SK-N-SH (cell line): ENCODE data around the gene SMAD5. TPM values are rescaled to one million over a fixed set of nuclear protein-coding genes. Genes with fewer than 3 reads are reported as not detected.

ENCODE experiments used
- CTCF ChIA-PET: fragments of 300-600, 350-600 bp; formaldehyde crosslinking; extraction: SDS; loops from one replicate; lab custom pipeline; 2021; lab: Yijun Ruan, JAX
- POLR2A ChIA-PET: fragments of 350-600 bp; sonication (Branson Sonifier 250); formaldehyde crosslinking; extraction: SDS; loops from one replicate; lab custom pipeline; 2020; ENCODE audit warnings: antibody characterized with exemption, inconsistent platforms; lab: Yijun Ruan, JAX
- DNase-seq: peaks from one replicate; pipeline ENCODE4 v3.0.0; 2012
- H2AFZ ChIP-seq: fragments of 200-600 bp; sonication (generic); 2 replicates; pipeline ENCODE4 v1.8.1; 2016; ENCODE audit warnings: antibody characterized with exemption, mild to moderate bottlenecking, low read depth
- H3F3A ChIP-seq: fragments of 200-600 bp; sonication (generic); replicated peaks from 2 replicates; pipeline ENCODE3; 2016; ENCODE audit warnings: antibody characterized with exemption, mild to moderate bottlenecking; ENCODE audit not compliant: insufficient read depth
- H3K27ac ChIP-seq, 2 experiments: fragments of 200-500 bp in 1 of 2; fragments of 200-600 bp in 1 of 2; sonication (Bioruptor generic) in 1 of 2; sonication (generic), shearing (Covaris generic) in 1 of 2; 2 replicates each; pipeline versions ENCODE4 v1.5.1 to v1.6.1; 2014 to 2016; ENCODE audit warnings: low read depth in 2 of 2, inconsistent platforms in 1 of 2, low read length in 1 of 2, mild to moderate bottlenecking in 1 of 2, mixed read lengths in 1 of 2
- H3K27me3 ChIP-seq: fragments of 200-600 bp; sonication (generic), shearing (Covaris generic); 2 replicates; pipeline ENCODE4 v1.6.1; 2016; ENCODE audit warnings: mixed run types; ENCODE audit not compliant: insufficient read depth
- H3K36me3 ChIP-seq, 2 experiments: fragments of 200-500 bp in 1 of 2; fragments of 200-600 bp in 1 of 2; sonication (Bioruptor generic) in 1 of 2; sonication (generic) in 1 of 2; replicated peaks in 1 of 2; 2 replicates each; pipeline versions ENCODE3 to v1.5.1; 2014 to 2016; ENCODE audit warnings: low read length in 1 of 2, mild to moderate bottlenecking in 1 of 2; ENCODE audit not compliant: insufficient read depth in 2 of 2, control insufficient read depth in 1 of 2
- H3K4me1 ChIP-seq, 2 experiments: fragments of 200-500 bp in 1 of 2; fragments of 200-600 bp in 1 of 2; sonication (Bioruptor generic) in 1 of 2; sonication (generic), shearing (Covaris generic) in 1 of 2; 2 replicates each; pipeline versions ENCODE4 v1.5.1 to v1.6.1; 2014 to 2016; ENCODE audit warnings: low read depth in 1 of 2, low read length in 1 of 2, mixed run types in 1 of 2; ENCODE audit not compliant: insufficient read depth in 2 of 2, control insufficient read depth in 1 of 2
- H3K4me2 ChIP-seq: fragments of 200-600 bp; sonication (generic), shearing (Covaris generic); 2 replicates; pipeline ENCODE4 v1.6.1; 2017; ENCODE audit warnings: mixed run types
- H3K4me3 ChIP-seq, 2 experiments: fragments of 200-500 bp in 1 of 2; fragments of 200-600 bp in 1 of 2; sonication (Bioruptor generic) in 1 of 2; sonication (generic), shearing (Covaris generic) in 1 of 2; 2 replicates each; pipeline versions ENCODE4 v1.5.1 to v1.8.1; 2014 to 2016; ENCODE audit warnings: low read depth in 2 of 2, inconsistent platforms in 1 of 2, low read length in 1 of 2, mild to moderate bottlenecking in 1 of 2, mixed read lengths in 1 of 2, moderate library complexity in 1 of 2
- H3K79me2 ChIP-seq: fragments of 200-600 bp; sonication (generic); 2 replicates; pipeline ENCODE4 v1.8.1; 2017; ENCODE audit warnings: mild to moderate bottlenecking; ENCODE audit not compliant: insufficient read depth
- H3K9ac ChIP-seq: fragments of 200-600 bp; sonication (generic); 2 replicates; pipeline ENCODE4 v1.6.1; 2017; ENCODE audit warnings: mixed run types
- H3K9me2 ChIP-seq: fragments of 200-600 bp; sonication (generic); 2 replicates; pipeline ENCODE4 v1.6.1; 2017; ENCODE audit warnings: mixed run types
- H3K9me3 ChIP-seq: fragments of 200-600 bp; sonication (generic); 2 replicates; pipeline ENCODE4 v1.6.1; 2017; ENCODE audit warnings: mixed run types, mild to moderate bottlenecking, moderate library complexity
- H4K20me1 ChIP-seq: fragments of 200-600 bp; sonication (generic); 2 replicates; pipeline ENCODE4 v1.6.1; 2017; ENCODE audit warnings: mild to moderate bottlenecking, mixed run types; ENCODE audit not compliant: insufficient read depth
- FOXJ3 ChIP-seq: sonication (generic); formaldehyde crosslinking; IDR thresholded peaks from 2 replicates; pipeline ENCODE4 v1.5.1; 2020; ENCODE audit warnings: mild to moderate bottlenecking, missing genetic modification reagents
- GATA2 ChIP-seq: sonication (generic); formaldehyde crosslinking; IDR thresholded peaks from 2 replicates; pipeline ENCODE4 v1.5.0; 2020; ENCODE audit warnings: mild to moderate bottlenecking, missing genetic modification reagents
- JUND ChIP-seq: IDR thresholded peaks from 2 replicates; pipeline ENCODE4 v1.4.0; 2012
- MEF2A ChIP-seq: IDR thresholded peaks from 2 replicates; pipeline ENCODE4 v1.4.0; 2012; ENCODE audit warnings: low read depth, borderline replicate concordance
- NFIC ChIP-seq: IDR thresholded peaks from 2 replicates; pipeline ENCODE4 v1.4.0; 2012; ENCODE audit warnings: borderline replicate concordance
- NRF1 ChIP-seq: IDR thresholded peaks from 2 replicates; pipeline ENCODE4 v1.6.1; 2012; ENCODE audit warnings: low read depth, mild to moderate bottlenecking, low read length
- POLR2AphosphoS5 ChIP-seq: IDR thresholded peaks from 2 replicates; pipeline ENCODE4 v1.6.1; 2012; ENCODE audit warnings: low read depth, low read length
- RCOR1 ChIP-seq: fragments of 150-350 bp; IDR thresholded peaks from 2 replicates; pipeline ENCODE4 v1.6.1; 2017; ENCODE audit warnings: antibody characterized with exemption, low read length
- RFX5 ChIP-seq: IDR thresholded peaks from 2 replicates; pipeline ENCODE4 v1.6.1; 2012; ENCODE audit warnings: mild to moderate bottlenecking, improper control_type of control experiment, low read length
- RXRA ChIP-seq: IDR thresholded peaks from 2 replicates; pipeline ENCODE4 v1.4.0; 2012; ENCODE audit warnings: low read depth, mild to moderate bottlenecking, borderline replicate concordance
- TAF1 ChIP-seq: IDR thresholded peaks from 2 replicates; pipeline ENCODE4 v1.6.1; 2012; ENCODE audit warnings: low read depth, mild to moderate bottlenecking, low read length, moderate library complexity, borderline replicate concordance
- TEAD4 ChIP-seq: IDR thresholded peaks from 2 replicates; pipeline ENCODE4 v1.4.0; 2012; ENCODE audit warnings: mild to moderate bottlenecking, borderline replicate concordance; ENCODE audit not compliant: insufficient read depth
- WGBS: methylation state at CpG from one replicate; pipeline ENCODE4 v1.1.6; 2017; ENCODE audit warnings: low lambda C conversion rate; 5-methylcytosine and 5-hydroxymethylcytosine counted together
- polyA plus RNA-seq, 3 experiments: library from polyadenylated mRNA; depleted of rRNA; stranded (reverse); fragments of >200 nt; gene quantifications; 2 replicates each; pipeline ENCODE4 v1.2.3, GENCODE V29; 2012
- TF ChIP-seq, protein P1 (sequence below): IDR thresholded peaks from 2 replicates; pipeline ENCODE4 v1.6.1; 2012; ENCODE audit warnings: mild to moderate bottlenecking, low read depth, low read length, moderate library complexity
- TF ChIP-seq, protein P2 (sequence below): fragments of 150-350 bp; IDR thresholded peaks from 2 replicates; pipeline ENCODE4 v1.6.1; 2016; ENCODE audit warnings: mild to moderate bottlenecking, low read depth, low read length
- TF ChIP-seq, protein P3 (sequence below): IDR thresholded peaks from 2 replicates; pipeline ENCODE4; 2012
- TF ChIP-seq, protein P4 (sequence below): IDR thresholded peaks from 2 replicates; pipeline ENCODE4 v1.4.0; 2012; ENCODE audit warnings: low read depth, borderline replicate concordance

The SMAD5 gene
- polyA plus RNA-seq, 1 of the 3 experiments (the other 2 are of a cell fraction) = 26.9 TPM

DNA sequence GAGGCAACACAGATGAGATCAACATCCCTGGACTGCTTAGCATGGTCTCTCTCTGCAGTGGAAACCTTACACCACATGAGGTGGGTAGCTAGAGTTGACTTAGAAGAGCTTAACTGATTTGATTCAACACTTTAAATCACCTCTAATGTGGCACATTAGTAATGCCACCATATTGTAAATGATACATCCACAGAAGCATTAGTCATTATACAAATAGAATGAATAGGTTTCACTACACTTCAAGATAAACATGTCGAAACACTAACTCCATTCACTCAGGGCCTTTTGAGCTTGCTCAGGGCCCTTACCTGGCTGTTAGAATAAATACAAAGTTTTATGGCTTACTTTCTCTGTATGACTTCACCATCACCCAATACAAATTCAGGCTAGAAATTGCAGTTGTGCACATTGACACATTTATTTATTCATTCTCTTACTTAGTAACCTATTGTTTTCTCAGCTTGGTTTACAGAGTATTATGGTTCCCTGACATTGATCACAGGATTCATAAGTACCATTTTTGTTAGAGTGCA lies 9.3 kb upstream of the SMAD5 start:
- no peak overlapping the region for H3K27ac ChIP-seq
- no peaks in the 10 kb centered on the region for H4K20me1 ChIP-seq
- no peak overlapping the region for H3K9ac ChIP-seq
- no peak for DNase-seq
- WGBS = 71% methylated on average over 1 of the region's 1 CpG
- no peaks in the 10 kb centered on the region for H3K79me2 ChIP-seq
- TF ChIP-seq, protein P1, sequence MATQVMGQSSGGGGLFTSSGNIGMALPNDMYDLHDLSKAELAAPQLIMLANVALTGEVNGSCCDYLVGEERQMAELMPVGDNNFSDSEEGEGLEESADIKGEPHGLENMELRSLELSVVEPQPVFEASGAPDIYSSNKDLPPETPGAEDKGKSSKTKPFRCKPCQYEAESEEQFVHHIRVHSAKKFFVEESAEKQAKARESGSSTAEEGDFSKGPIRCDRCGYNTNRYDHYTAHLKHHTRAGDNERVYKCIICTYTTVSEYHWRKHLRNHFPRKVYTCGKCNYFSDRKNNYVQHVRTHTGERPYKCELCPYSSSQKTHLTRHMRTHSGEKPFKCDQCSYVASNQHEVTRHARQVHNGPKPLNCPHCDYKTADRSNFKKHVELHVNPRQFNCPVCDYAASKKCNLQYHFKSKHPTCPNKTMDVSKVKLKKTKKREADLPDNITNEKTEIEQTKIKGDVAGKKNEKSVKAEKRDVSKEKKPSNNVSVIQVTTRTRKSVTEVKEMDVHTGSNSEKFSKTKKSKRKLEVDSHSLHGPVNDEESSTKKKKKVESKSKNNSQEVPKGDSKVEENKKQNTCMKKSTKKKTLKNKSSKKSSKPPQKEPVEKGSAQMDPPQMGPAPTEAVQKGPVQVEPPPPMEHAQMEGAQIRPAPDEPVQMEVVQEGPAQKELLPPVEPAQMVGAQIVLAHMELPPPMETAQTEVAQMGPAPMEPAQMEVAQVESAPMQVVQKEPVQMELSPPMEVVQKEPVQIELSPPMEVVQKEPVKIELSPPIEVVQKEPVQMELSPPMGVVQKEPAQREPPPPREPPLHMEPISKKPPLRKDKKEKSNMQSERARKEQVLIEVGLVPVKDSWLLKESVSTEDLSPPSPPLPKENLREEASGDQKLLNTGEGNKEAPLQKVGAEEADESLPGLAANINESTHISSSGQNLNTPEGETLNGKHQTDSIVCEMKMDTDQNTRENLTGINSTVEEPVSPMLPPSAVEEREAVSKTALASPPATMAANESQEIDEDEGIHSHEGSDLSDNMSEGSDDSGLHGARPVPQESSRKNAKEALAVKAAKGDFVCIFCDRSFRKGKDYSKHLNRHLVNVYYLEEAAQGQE = no peak
- TF ChIP-seq, protein P2, sequence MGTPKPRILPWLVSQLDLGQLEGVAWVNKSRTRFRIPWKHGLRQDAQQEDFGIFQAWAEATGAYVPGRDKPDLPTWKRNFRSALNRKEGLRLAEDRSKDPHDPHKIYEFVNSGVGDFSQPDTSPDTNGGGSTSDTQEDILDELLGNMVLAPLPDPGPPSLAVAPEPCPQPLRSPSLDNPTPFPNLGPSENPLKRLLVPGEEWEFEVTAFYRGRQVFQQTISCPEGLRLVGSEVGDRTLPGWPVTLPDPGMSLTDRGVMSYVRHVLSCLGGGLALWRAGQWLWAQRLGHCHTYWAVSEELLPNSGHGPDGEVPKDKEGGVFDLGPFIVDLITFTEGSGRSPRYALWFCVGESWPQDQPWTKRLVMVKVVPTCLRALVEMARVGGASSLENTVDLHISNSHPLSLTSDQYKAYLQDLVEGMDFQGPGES = no peak
- TF ChIP-seq MEF2A (no peak), POLR2AphosphoS5 (no peak), RCOR1 (no peak)
- TF ChIP-seq, protein P3, sequence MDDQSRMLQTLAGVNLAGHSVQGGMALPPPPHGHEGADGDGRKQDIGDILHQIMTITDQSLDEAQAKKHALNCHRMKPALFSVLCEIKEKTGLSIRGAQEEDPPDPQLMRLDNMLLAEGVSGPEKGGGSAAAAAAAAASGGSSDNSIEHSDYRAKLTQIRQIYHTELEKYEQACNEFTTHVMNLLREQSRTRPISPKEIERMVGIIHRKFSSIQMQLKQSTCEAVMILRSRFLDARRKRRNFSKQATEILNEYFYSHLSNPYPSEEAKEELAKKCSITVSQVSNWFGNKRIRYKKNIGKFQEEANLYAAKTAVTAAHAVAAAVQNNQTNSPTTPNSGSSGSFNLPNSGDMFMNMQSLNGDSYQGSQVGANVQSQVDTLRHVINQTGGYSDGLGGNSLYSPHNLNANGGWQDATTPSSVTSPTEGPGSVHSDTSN = no peak
- TF ChIP-seq, protein P4, sequence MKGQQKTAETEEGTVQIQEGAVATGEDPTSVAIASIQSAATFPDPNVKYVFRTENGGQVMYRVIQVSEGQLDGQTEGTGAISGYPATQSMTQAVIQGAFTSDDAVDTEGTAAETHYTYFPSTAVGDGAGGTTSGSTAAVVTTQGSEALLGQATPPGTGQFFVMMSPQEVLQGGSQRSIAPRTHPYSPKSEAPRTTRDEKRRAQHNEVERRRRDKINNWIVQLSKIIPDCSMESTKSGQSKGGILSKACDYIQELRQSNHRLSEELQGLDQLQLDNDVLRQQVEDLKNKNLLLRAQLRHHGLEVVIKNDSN = no peak
- H3K9me3 ChIP-seq = no peaks in the 10 kb centered on the region
- H2AFZ ChIP-seq = no peak overlapping the region
- H3K9me2 ChIP-seq = no peaks in the 10 kb centered on the region
- CTCF ChIA-PET = interaction anchor here (1.4 kb wide), 1 partner anchor 89 kb away, joined by 4 read pairs; no protein-coding TSS in a partner anchor
- peaks cover 3% of the 10 kb centered on the region for H3F3A ChIP-seq
- POLR2A ChIA-PET = no interaction called here
- no peaks in the 10 kb centered on the region for H3K36me3 ChIP-seq
- H3K4me1 ChIP-seq = no peaks in the 10 kb centered on the region; a peak in 1 of 4 replicates
- H3K4me2 ChIP-seq = no peak overlapping the region
- no peaks in the 10 kb centered on the region; the same call in 1 of the 2 replicates for H3K27me3 ChIP-seq
- no peak overlapping the region for H3K4me3 ChIP-seq

DNA sequence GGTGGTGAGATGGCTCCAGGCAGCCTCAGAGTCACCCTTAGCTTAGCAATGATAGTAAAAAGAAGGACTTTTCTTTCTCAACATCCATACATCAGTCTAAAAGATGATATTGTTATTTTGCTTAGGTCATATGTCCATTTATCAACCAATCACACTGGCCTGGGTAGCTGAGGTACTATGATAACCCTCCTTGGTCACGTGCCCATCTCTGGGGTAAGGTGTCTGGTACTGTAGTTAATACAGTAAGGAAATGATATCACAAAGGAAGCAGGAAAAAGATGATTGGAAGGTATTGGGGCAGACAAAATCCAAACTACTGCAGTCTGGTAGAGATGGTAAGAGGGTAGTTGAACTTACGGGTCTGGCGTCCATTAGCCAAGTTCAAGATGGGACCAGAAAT lies 5.1 kb upstream of the SMAD5 start:
- H3K36me3 ChIP-seq = no peaks in the 10 kb centered on the region
- CTCF ChIA-PET = interaction anchor here (3.7 kb wide), 1 partner anchor 45 kb away, joined by 15 read pairs; no protein-coding TSS in a partner anchor

More for the DNA sequence above, 5.1 kb upstream of the SMAD5 start:
- Histone ChIP-seq H3K27ac (no peak overlapping the region), H3K9me3 (no peaks in the 10 kb centered on the region), H3K27me3 (no peaks in the 10 kb centered on the region), H4K20me1 (no peaks in the 10 kb centered on the region), H3K9ac (no peak overlapping the region), H3K4me3 (no peak overlapping the region), H3F3A (peaks cover 7% of the 10 kb centered on the region), H2AFZ (no peak overlapping the region), H3K9me2 (no peaks in the 10 kb centered on the region), H3K79me2 (peaks cover 7% of the 10 kb centered on the region; the same call in 1 of the 2 replicates)
- 75% methylated on average over 3 of the region's 3 CpGs for WGBS
- DNase-seq = no peak
- POLR2A ChIA-PET = no interaction called here
- no peak for TF ChIP-seq GATA2 (CRISPR knock-in tag)
- TF ChIP-seq NRF1 = no peak
- no peak for TF ChIP-seq TAF1
- TF ChIP-seq RXRA = no peak
- TF ChIP-seq, protein P4 = no peak
- no peak for TF ChIP-seq TEAD4
- no peak for TF ChIP-seq RFX5
- TF ChIP-seq, protein P3 = no peak
- TF ChIP-seq MEF2A = no peak
- no peak for TF ChIP-seq RCOR1
- no peak for TF ChIP-seq NFIC
- no peak for TF ChIP-seq FOXJ3
- TF ChIP-seq JUND = no peak
- TF ChIP-seq, all 33 proteins: peak for 0
- no peak overlapping the region for H3K4me2 ChIP-seq
- peaks cover 0 to 4% of the 10 kb centered on the region in 2 experiments; a peak in 1 of 4 replicates for H3K4me1 ChIP-seq
